Measurements from ENCODE around the gene ELP4.
"Not testable (repeated sequence)": the region's sequence is repeated elsewhere in the genome, so short reads cannot be mapped to it uniquely, and the experiment has no call there.

ELP4 gene

GRCh38 chr11:31558001-31558400, 48.4 kb downstream of the ELP4 start:
- no peak for DNase-seq

GRCh38 chr11:31560842-31561476, 51.4 kb downstream of the ELP4 start:
- DNase-seq: no peak

- DNase-seq: not testable (repeated sequence)
Measured at GRCh38 chr11:31564517-31564916, 55.0 kb downstream of the ELP4 start.

GRCh38 chr11:31574133-31574532, 64.6 kb downstream of the ELP4 start:
- not testable (repeated sequence) for DNase-seq

DNA sequence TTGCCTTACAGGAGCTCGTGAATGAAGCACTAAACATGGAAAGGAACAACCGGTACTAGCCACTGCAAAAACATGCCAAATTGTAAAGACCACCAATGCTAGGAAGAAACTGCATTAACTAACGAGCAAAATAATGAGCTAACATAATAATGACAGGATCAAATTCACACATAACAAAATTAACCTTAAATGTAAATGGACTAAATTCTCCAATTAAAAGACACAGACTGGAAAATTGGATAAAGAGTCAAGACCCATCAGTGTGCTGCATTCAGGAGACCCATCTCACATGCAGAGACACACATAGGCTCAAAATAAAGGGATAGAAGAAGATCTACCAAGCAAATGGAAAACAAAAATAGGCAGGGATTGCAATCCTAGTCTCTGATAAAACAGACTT, 66.2 kb downstream of the ELP4 start:
- not testable (repeated sequence) for DNase-seq

GRCh38 chr11:31579412-31579811, 69.8 kb downstream of the ELP4 start:
- DNase-seq: not testable (repeated sequence)

DNA sequence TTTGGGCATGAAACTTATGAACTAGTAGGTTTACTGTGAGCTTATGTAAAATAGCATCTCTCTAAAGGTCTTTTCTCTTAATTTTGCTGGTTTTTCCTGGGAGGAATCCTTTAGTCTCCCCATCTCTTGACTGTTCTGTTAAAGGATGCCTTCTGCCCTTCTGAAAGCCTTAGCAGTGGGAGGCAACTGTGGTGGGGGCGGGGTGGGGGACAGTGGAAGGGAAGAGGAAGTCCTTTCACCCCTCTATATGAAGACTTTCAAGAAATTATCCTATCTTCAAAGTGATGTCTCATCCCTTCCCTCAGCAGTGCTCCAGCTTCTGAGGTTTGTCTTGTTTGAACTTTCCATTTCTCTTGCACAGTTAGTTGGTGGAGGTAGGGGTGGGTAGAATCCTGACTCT, 73.1 kb downstream of the ELP4 start:
- no peak for DNase-seq

GRCh38 chr11:31598454-31598853, 88.9 kb downstream of the ELP4 start:
- no peak for DNase-seq

DNA sequence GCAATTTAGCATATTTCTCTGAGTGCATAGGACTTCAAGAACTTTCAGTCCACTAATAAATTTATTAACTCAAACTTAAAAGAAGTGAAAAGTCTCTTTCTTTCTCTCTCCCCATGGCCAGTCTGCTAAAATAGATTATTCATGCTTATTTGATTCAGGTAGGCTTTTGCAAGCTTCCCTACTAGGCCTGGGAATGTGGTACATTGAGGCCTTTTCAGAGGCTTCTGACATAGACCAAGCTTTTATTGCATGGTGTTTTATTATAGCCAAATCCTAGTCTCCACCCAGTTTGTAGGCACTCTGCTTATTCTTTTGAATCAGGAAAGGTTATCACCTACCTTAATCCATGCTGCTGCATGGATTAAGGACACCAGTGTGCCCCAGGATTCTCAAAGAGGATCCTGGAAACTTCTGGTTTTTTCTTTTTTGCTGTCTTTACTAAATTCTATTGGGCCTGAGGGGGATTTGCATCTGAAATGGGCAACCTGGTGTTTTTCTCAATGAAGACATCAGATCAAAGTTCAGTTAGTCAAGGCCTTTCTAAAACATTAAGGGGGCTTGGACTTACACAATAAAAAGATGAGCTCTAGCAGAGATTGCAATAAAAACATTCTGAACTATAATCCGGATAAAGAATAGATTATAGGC, 92.2 kb downstream of the ELP4 start:
- no peak for DNase-seq

- DNase-seq: no peak
Measured at GRCh38 chr11:31606893-31607292, 97.3 kb downstream of the ELP4 start.

DNA sequence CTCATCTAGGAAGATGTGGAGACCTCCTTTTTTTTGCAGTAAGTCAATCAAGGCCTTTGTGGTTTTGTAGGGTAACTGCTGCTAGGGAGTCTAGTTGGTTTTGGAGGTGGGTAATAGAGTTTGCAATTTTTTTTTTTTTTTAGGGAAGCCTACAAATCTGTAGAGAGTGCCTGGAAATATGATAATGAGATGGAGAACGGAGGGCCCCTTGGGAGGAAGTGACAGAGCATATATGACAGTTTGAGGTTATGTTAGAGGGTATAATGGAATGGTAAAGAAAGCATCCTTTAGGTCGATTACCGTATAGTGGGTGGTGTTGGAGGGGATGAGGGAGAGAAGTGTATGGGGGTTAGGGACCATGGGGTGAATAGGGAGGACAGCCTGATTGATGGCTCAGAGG, 98.3 kb downstream of the ELP4 start:
- DNase-seq: no peak

DNA sequence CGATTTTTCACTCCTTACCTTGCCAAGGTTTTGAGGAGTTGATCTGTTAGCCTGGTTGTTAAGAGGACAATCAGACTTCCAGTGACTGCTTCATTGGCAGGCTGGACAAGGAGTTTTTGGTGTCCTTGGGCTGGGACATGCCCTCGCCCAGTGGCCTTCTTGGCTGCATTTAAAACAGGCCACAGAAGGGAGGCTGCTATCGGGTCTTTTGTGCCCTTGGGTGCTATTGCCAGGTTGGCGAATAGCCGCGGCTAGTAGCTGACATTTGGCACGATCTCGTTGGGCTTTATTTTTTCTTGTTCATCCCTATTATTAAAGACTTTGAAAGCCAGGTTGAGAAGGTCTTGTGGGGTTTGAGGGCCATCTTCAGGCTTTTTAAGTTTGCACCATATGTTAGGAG, 99.4 kb downstream of the ELP4 start:
- DNase-seq: no peak

- DNase-seq: no peak
Measured at GRCh38 chr11:31610544-31610943, 101.0 kb downstream of the ELP4 start.

DNA sequence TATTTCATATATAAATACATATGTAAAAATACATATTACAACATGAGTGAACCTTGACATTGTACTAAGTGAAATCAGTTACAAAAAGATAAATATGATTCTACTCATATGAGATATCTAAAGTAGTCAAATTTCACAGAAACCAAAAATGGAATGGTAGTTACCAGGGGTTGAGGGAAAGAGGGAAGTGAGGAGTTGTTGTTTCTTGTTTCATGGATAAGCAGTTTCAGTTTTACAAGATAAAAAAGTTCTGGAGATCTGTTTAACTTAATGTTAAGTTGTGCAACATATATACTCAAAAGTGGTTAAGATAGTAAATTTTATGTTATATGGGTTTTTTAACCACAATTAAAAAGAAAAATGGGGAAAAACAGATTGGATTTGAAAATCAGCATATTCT, 107.7 kb downstream of the ELP4 start:
- no peak for DNase-seq

DNA sequence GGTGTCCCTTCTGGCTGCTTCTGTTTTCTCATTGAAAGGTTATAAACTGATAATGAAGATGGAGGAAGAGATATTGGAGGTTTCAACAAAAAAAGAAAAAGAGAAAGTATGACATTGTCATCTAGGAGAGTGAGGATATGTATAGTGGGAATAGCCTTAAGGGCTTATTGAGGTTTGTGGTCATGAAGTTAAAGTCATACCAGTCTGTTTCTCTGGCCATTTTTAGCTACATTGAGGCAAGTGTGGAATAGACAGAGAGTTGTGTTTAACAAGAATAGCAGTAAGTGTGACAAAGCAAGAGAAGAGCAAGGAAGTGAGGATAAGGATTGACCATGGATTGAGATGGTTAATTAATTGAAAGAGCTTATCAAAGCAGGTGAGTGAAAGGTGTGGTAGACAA, 110.4 kb downstream of the ELP4 start:
- no peak for DNase-seq

DNA sequence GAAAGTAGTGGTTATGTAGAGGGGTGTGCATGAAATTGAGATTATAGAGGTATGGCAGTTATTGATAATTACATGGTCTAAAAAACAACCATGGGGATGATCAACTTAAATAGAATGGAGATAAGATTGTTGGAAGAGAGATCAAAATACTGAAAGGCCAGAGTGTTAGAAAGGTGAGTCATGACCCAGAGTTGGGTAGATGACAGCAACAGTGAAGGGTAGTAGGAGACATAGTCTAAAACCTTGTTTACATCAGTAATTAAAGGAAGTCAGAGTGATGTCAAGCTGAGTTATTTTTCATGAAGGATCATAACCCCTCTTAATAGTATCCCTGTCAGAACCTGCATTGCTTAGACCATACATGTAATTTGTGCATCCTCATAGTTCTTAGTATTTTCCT, 110.9 kb downstream of the ELP4 start:
- DNase-seq: no peak

DNA sequence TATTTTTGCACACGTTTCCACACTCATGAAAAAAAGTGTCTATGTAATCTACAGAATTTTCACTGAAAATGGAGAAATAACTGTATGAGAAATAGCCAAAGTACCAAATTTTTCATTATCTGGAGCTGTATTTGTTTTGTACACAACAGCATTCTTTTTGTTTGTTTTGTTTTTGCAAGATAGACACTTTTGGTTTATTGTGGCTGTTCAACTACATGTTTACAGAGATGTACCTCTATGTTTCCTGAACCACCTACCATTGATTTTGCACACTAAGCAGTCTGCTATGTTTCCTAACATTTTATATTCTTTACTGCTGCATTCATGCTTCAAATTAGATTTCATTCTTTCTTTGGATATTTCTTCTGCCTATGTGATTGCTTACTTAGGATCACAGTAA, 116.3 kb downstream of the ELP4 start:
- no peak for DNase-seq

DNA sequence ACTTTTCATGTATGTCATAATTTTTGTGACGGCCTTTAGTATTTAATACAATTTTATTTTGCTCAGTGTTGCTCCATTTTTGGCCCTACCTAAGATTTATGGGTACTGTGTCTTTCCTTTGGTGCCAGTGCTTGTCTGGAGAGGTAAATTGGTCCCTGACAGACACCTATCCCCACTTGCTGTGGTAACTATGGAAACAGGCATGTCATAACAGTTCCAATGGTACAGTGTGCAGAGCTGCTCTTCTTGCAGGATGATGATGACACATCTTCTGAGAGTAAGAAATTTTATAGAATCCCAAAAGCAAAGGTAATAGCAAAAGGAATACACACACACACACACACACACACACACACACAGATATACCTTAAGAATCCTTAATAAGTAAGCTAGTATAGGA, 118.5 kb downstream of the ELP4 start:
- no peak for DNase-seq

DNA sequence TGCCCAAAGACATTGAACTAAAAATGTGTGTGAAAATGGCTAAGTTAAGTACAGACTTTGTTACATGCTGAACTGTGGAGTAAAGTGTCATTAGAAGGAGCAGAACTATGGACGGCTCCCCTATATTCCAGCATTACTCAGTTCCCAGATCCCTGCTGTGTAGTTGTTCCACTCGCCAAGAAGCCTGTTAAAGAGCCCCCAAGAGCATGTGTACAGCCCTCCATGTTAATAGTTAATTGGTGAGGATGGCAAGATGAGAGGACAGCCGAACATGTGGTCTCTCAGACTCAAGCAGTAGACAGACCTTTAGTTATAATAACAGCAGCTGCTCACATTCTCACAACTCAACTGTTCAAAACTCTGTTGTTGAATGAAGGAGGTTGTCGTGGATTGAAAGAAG, 127.4 kb downstream of the ELP4 start:
- DNase-seq: no peak

GRCh38 chr11:31640611-31641010, 131.0 kb downstream of the ELP4 start:
- DNase-seq: no peak

DNA sequence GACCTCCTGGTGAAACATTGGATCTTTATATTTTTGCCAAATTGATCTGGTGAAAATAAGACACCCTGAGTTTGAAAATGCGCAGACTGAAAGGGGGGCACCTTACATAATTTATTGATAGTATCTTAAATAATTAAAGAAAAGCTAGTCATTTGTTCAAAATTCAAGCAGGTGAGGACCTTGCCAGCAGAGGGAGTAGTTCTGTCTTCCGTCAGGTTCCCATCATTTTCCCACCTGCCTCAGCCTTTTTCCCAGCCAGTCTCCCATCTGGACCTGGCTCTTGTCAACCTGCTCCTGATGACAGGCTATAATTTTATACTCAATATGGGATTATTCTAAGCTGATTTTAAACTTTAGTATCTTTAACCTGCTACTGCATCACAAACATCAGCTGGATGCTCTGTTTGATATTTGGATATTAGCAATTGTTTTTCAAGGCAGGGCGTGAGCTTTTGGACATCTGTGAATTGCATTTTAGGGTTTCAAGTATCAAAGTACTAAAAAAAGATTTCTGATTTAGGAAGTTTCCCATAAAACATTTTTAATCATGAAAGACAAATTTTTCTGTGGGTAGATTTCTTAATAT, 132.0 kb downstream of the ELP4 start:
- no peak for DNase-seq

DNA sequence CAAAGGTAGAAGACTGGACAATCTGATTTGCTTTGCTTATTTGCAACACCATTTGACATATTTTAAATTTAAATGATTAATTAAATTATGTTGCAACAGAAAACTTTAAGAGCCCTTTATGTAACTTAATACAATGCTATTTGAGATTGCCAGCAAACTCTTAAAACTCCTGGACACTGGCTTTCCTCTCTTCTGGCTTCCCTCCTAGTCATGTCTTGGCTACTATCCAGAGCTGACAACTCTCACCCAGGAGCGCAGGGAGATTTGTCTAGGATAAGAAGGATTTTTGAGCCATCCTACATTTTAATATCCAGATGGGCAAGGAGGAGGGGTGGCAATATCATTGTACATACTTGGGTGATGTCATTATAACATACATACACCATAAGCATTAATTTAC, 134.3 kb downstream of the ELP4 start:
- DNase-seq: no peak

- DNase-seq: no peak
Measured at GRCh38 chr11:31645747-31646146, 136.2 kb downstream of the ELP4 start.

DNA sequence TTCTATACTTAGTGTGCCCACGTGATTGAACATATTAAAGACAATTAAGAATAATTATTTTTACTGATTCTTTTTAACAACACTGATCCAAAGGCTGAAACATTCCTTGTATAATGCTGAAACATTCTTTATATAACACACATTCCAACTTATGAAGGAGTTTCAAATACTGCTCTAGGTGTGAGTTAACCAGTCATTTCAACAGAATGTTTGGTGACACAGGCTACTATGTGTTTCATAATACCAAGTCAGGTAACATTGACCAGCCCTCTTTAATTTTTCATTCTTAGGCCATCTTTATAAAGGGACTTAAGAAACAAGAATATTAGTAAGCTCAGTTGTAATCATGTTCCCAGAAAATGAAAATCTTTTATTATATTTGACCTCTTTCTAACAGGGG, 136.6 kb downstream of the ELP4 start:
- no peak for DNase-seq

Data from CD4-positive, alpha-beta T cell treated with Interleukin-21 for 1 hour (primary cell).